HepG2 (cell line): ENCODE data around the gene DPYD. TPM values are rescaled to one million over a fixed set of nuclear protein-coding genes. Genes with fewer than 3 reads are reported as not detected.
"Not testable (repeated sequence)": the region's sequence is repeated elsewhere in the genome, so short reads cannot be mapped to it uniquely, and the experiment has no call there.

ENCODE experiments used
- ATAC-seq: fragments of 200-7000 bp; cut with Tn5 transposase; 3 replicates; pipeline ENCODE4 v1.9.1; 2020; ENCODE audit warnings: mild to moderate bottlenecking, moderate library complexity
- BruUV-seq: library from RNA; stranded (reverse); fragments of 400-500 nt; replicated peaks from 2 replicates; lab custom pipeline; 2021; lab: Mats Ljungman, UMichigan
- CTCF ChIA-PET: fragments of 300-600 bp; formaldehyde crosslinking; extraction: SDS; loops from one replicate; lab custom pipeline; 2021; ENCODE audit warnings: low total read pairs, inconsistent platforms, low intra/inter-chr PET ratio; lab: Yijun Ruan, JAX
- POLR2A ChIA-PET: fragments of 350-600 bp; sonication (Branson Sonifier 250); formaldehyde crosslinking; loops from one replicate; lab custom pipeline; 2020; ENCODE audit warnings: antibody characterized with exemption, inconsistent platforms; lab: Yijun Ruan, JAX
- DNase-seq: peaks from one replicate; pipeline ENCODE4 v3.0.0-alpha.2; 2015; ENCODE audit warnings: low spot score
- FAIRE-seq: peaks from 3 replicates; lab custom pipeline; 2011; peaks lifted over from hg19 to GRCh38; lab: Jason Lieb, UNC
- H2AFZ ChIP-seq: one replicate; pipeline ENCODE4 v1.6.1; 2011; ENCODE audit warnings: low read length, inconsistent platforms
- H3K27ac ChIP-seq: fragments of 300-600 bp; 3 replicates; pipeline ENCODE4 v1.8.0; 2011; ENCODE audit warnings: mixed run types, mild to moderate bottlenecking, mixed read lengths, low read length, inconsistent platforms; ENCODE audit not compliant: insufficient read depth; ENCODE audit errors: extremely low read length
- H3K27me3 ChIP-seq, 2 experiments: fragments of 200-600 bp in 1 of 2; 2 replicates in 1 of 2; 3 replicates in 1 of 2; pipeline versions ENCODE4 v1.6.0 to v1.8.0; 2011; ENCODE audit warnings: low read length in 2 of 2, mild to moderate bottlenecking in 2 of 2, moderate library complexity in 2 of 2, inconsistent platforms in 1 of 2; ENCODE audit not compliant: insufficient read depth in 2 of 2, control insufficient read depth in 1 of 2
- H3K36me3 ChIP-seq, 2 experiments: fragments of 200-600 bp in 1 of 2; replicated peaks in 1 of 2; 2 replicates in 1 of 2; 3 replicates in 1 of 2; pipeline versions ENCODE4 v1.5.1 to v1.8.0; 2011; ENCODE audit warnings: low read length in 2 of 2, inconsistent platforms in 1 of 2; ENCODE audit not compliant: insufficient read depth in 2 of 2, control insufficient read depth in 1 of 2
- H3K4me1 ChIP-seq: 2 replicates; pipeline ENCODE4 v1.5.1; 2012; ENCODE audit warnings: low read length, inconsistent platforms; ENCODE audit not compliant: insufficient read depth
- H3K4me2 ChIP-seq: 2 replicates; pipeline ENCODE4 v1.6.0; 2011; ENCODE audit warnings: low read depth, low read length, inconsistent platforms
- H3K4me3 ChIP-seq, 3 experiments: fragments of 200-600 bp in 1 of 3; sonication (generic), shearing (Covaris generic) in 1 of 3; replicated peaks in 1 of 3; 2 replicates each; pipeline ENCODE4 v1.5.1; 2011 to 2016; ENCODE audit warnings: low read length in 3 of 3, inconsistent platforms in 2 of 3, low read depth in 2 of 3, mild to moderate bottlenecking in 2 of 3, control low read depth in 1 of 3, mixed read lengths in 1 of 3; ENCODE audit not compliant: insufficient read depth in 1 of 3
- H3K79me2 ChIP-seq: one replicate; pipeline ENCODE4 v1.6.1; 2011; ENCODE audit warnings: low read length, inconsistent platforms; ENCODE audit not compliant: insufficient read depth
- H3K9ac ChIP-seq: 2 replicates; pipeline ENCODE4 v1.6.0; 2011; ENCODE audit warnings: mild to moderate bottlenecking, low read depth, low read length, inconsistent platforms; ENCODE audit not compliant: insufficient read depth
- H3K9me3 ChIP-seq: 2 replicates; pipeline ENCODE4 v1.5.1; 2012; ENCODE audit warnings: mild to moderate bottlenecking, low read length
- H4K20me1 ChIP-seq: 2 replicates; pipeline ENCODE4 v1.6.0; 2011; ENCODE audit warnings: inconsistent platforms, mild to moderate bottlenecking, low read length, moderate library complexity; ENCODE audit not compliant: insufficient read depth
- GATAD2A ChIP-seq: IDR thresholded peaks from 2 replicates; pipeline ENCODE4 v1.6.1; 2016
- HDAC2 ChIP-seq: sonication (generic); formaldehyde crosslinking; IDR thresholded peaks from 2 replicates; pipeline ENCODE4 v1.4.0; 2020; ENCODE audit warnings: missing genetic modification reagents
- MAFF ChIP-seq: IDR thresholded peaks from 2 replicates; pipeline ENCODE4 v1.6.1; 2011; ENCODE audit warnings: low read depth, low read length, improper control_type of control experiment
- MAFK ChIP-seq, 2 experiments: IDR thresholded peaks in 1 of 2; conservative IDR thresholded peaks in 1 of 2; 2 replicates each; pipeline ENCODE4 v1.6.1; 2011; ENCODE audit warnings: improper control_type of control experiment in 2 of 2, low read length in 2 of 2
- SETDB1 ChIP-seq: sonication (generic); formaldehyde crosslinking; IDR thresholded peaks from 2 replicates; pipeline ENCODE4 v1.5.1; 2020; ENCODE audit warnings: missing genetic modification reagents, mild to moderate bottlenecking, borderline replicate concordance
- TARDBP ChIP-seq: sonication (generic); formaldehyde crosslinking; IDR thresholded peaks from 2 replicates; pipeline ENCODE4 v1.8.0; 2022; ENCODE audit warnings: mild to moderate bottlenecking, missing genetic modification reagents
- ZNF124 ChIP-seq: sonication (generic); formaldehyde crosslinking; IDR thresholded peaks from 2 replicates; pipeline ENCODE4 v1.4.0; 2020; ENCODE audit warnings: missing genetic modification reagents
- ZNF75D ChIP-seq: sonication (generic); formaldehyde crosslinking; IDR thresholded peaks from 2 replicates; pipeline ENCODE4 v1.8.1; 2023; ENCODE audit warnings: missing genetic modification reagents, mild to moderate bottlenecking, borderline replicate concordance
- WGBS: methylation state at CpG from one replicate; pipeline ENCODE4 v1.1.6; 2017; ENCODE audit warnings: low lambda C conversion rate; 5-methylcytosine and 5-hydroxymethylcytosine counted together
- in situ Hi-C: cut with HindIII; loops from 2 replicates; pipeline ENCODE4 v1.10.0; 2017; ENCODE audit warnings: low pct_unique_long_range_greater_than_20kb; ENCODE audit not compliant: extremely low pct_ligation_motif_present
- intact Hi-C: fragments of 100-400 bp; cut with micrococcal nuclease; formaldehyde crosslinking; loops from one replicate; pipeline ENCODE4 v1.10.0; 2022; ENCODE audit not compliant: unreplicated experiment
- polyA plus RNA-seq, 8 experiments: library from polyadenylated mRNA; depleted of rRNA in 3 of 8; stranded (reverse) in 7 of 8; unstranded in 1 of 8; fragments of >200 nt; fragmentation: Illumina TruSeq in 4 of 8; extraction: Trizol in 4 of 8; gene quantifications; 2 replicates each; pipeline versions ENCODE4 v1.2.1 to v1.2.3, GENCODE V29; 2011 to 2016; ENCODE audit warnings: low read depth in 4 of 8, missing spikeins in 1 of 8, mixed read lengths in 1 of 8; ENCODE audit not compliant: insufficient read depth in 1 of 8
- total RNA-seq, 5 experiments: library from RNA; depleted of rRNA; stranded (reverse); fragments of >200 nt; fragmentation: Illumina TruSeq; extraction: Trizol; gene quantifications; 2 replicates each; pipeline ENCODE4 v1.2.3, GENCODE V29; 2016; ENCODE audit warnings: low read depth in 1 of 5
- TF ChIP-seq, protein P1 (sequence below), 2 experiments: fragments of 450-650 bp in 1 of 2; sonication (generic) in 1 of 2; formaldehyde crosslinking in 1 of 2; IDR thresholded peaks; 2 replicates each; pipeline versions ENCODE4 v1.6.1 to v1.8.0; 2016 to 2022; ENCODE audit warnings: antibody characterized with exemption in 1 of 2, mild to moderate bottlenecking in 1 of 2, missing genetic modification reagents in 1 of 2

DPYD gene
- total and polyA plus RNA-seq, 2 of the 13 experiments (the other 11 are each of a cell fraction or from before 2014, with no cell fraction given) = 1.3 to 3.4 TPM

- H3K4me3 ChIP-seq, H3K36me3 ChIP-seq, ATAC-seq, H3K9ac ChIP-seq, in situ Hi-C loops, FAIRE-seq, POLR2A ChIA-PET, H3K27me3 ChIP-seq, H3K27ac ChIP-seq, CTCF ChIA-PET, H3K4me1 ChIP-seq, intact Hi-C loops, H3K79me2 ChIP-seq, DNase-seq, H4K20me1 ChIP-seq, BruUV-seq, H3K4me2 ChIP-seq, H2AFZ ChIP-seq: not testable (repeated sequence)
- H3K9me3 ChIP-seq = 0 out of 2 replicates have a peak, but pooled peaks cover 15% of the 10 kb centered on the region
- TF ChIP-seq MAFF = peak; percentile 69
- peak; percentile 37 to 83; a peak in 3 of 4 replicates for TF ChIP-seq MAFK (conservative IDR thresholded peaks at IDR 0.05 in 1 of 2, IDR thresholded peaks at IDR 0.05 in 1 of 2; ENCODE audit: low read length in 2 of 2)
- 100% methylated on average over 1 of the region's 1 CpG for WGBS
These were observed 571.0 kb downstream of the DPYD start for GRCh38 chr1:97349794-97350193.

GRCh38 chr1:97348599-97349265 is 572.1 kb downstream of the DPYD start:
- no TSS peak for BruUV-seq
- POLR2A ChIA-PET = no interaction called here
- H3K79me2 ChIP-seq = no peaks in the 10 kb centered on the region
- H3K4me3 ChIP-seq = no peak overlapping the region
- no peaks in the 10 kb centered on the region for H3K27me3 ChIP-seq
- DNase-seq (no peak), FAIRE-seq (no peak), ATAC-seq (no peak)
- no peak overlapping the region for H3K4me2 ChIP-seq
- WGBS = 36% methylated on average over 3 of the region's 3 CpGs
- in situ Hi-C loops = no loop called here
- H3K36me3 ChIP-seq = no peaks in the 10 kb centered on the region
- no peaks in the 10 kb centered on the region for H4K20me1 ChIP-seq
- CTCF ChIA-PET = no interaction called here
- H2AFZ ChIP-seq = no peak overlapping the region
- no peak overlapping the region for H3K27ac ChIP-seq
- H3K9ac ChIP-seq = no peak overlapping the region
- 0 out of 2 replicates have a peak, but pooled peaks cover 15% of the 10 kb centered on the region for H3K9me3 ChIP-seq
- TF ChIP-seq ZNF124 (CRISPR knock-in tag) (no peak), TARDBP (CRISPR knock-in tag) (no peak), HDAC2 (CRISPR knock-in tag) (no peak), SETDB1 (CRISPR knock-in tag) (no peak), ZNF75D (CRISPR knock-in tag) (no peak), GATAD2A (no peak)
- TF ChIP-seq, protein P1, sequence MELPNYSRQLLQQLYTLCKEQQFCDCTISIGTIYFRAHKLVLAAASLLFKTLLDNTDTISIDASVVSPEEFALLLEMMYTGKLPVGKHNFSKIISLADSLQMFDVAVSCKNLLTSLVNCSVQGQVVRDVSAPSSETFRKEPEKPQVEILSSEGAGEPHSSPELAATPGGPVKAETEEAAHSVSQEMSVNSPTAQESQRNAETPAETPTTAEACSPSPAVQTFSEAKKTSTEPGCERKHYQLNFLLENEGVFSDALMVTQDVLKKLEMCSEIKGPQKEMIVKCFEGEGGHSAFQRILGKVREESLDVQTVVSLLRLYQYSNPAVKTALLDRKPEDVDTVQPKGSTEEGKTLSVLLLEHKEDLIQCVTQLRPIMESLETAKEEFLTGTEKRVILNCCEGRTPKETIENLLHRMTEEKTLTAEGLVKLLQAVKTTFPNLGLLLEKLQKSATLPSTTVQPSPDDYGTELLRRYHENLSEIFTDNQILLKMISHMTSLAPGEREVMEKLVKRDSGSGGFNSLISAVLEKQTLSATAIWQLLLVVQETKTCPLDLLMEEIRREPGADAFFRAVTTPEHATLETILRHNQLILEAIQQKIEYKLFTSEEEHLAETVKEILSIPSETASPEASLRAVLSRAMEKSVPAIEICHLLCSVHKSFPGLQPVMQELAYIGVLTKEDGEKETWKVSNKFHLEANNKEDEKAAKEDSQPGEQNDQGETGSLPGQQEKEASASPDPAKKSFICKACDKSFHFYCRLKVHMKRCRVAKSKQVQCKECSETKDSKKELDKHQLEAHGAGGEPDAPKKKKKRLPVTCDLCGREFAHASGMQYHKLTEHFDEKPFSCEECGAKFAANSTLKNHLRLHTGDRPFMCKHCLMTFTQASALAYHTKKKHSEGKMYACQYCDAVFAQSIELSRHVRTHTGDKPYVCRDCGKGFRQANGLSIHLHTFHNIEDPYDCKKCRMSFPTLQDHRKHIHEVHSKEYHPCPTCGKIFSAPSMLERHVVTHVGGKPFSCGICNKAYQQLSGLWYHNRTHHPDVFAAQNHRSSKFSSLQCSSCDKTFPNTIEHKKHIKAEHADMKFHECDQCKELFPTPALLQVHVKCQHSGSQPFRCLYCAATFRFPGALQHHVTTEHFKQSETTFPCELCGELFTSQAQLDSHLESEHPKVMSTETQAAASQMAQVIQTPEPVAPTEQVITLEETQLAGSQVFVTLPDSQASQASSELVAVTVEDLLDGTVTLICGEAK (IDR thresholded peaks at IDR 0.05) = no peak
- TF ChIP-seq, protein P1 (CRISPR knock-in tag; IDR thresholded peaks at IDR 0.05) = no peak
- TF ChIP-seq, all 625 proteins: peak for 0
- intact Hi-C loops = no loop called here
- H3K4me1 ChIP-seq = no peaks in the 10 kb centered on the region
